ENCODE data around the gene CGB2. TPM values are rescaled to one million over a fixed set of nuclear protein-coding genes. Genes with fewer than 3 reads are reported as not detected.
A peak's percentile ranks its signal among the peaks of the same experiment; 100 is the strongest.
"Not testable (repeated sequence)": the region's sequence is repeated elsewhere in the genome, so short reads cannot be mapped to it uniquely, and the experiment has no call there.

The CGB2 gene
- not detected for polyA plus RNA-seq (2013)

DNA sequence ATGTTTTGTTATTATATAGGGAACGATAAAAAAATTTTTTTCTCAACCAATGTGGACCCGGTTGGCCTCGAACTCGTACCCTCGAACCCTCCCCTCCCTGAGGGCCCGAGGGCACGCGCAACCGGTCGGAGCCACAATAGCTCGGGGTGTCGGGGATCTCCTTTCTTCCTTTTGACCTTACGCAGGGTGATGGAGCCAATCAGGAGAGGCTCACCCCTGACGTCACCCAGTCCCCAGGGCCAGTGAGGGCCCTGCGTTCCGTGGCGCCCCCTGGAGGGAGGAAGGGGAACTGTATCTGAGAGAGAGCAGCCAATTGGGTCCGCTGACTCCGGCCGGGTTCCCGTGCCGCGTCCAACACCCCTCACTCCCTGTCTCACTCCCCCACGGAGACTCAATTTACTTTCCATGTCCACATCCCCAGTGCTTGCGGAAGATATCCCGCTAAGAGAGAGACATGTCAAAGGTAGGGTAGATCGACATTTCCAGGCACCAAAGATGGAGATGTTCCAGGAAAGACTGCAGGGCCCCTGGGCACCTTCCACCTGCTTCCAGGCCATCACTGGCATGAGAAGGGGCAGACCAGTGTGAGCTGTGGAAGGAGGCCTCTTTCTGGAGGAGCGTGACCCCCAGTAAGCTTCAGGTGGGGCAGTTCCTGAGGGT lies at the start of gene CGB2:
Gene CGB2 (plus strand): TSS at position 249 of the 660 bp plus-strand sequence. CDS start 206 bp downstream, at position 455.
- 27% methylated on average over 2 of the region's 28 CpGs for WGBS (ENCODE audit: insufficient coverage)
- H3K27ac ChIP-seq (ENCODE audit: insufficient read depth in 1 of 2, low read depth in 1 of 2, low read length in 2 of 2, poor library complexity in 1 of 2, severe bottlenecking in 2 of 2); H3K4me1 ChIP-seq (ENCODE audit: control extremely low read depth in 1 of 4, control insufficient read depth in 4 of 4, insufficient read depth in 4 of 4, low read length in 3 of 4); H3K9me3 ChIP-seq (ENCODE audit: control extremely low read depth in 1 of 5, control insufficient read depth in 4 of 5, insufficient read depth in 2 of 5, low read depth in 1 of 5, low read length in 4 of 5); POLR2A ChIA-PET; H3K36me3 ChIP-seq (ENCODE audit: control insufficient read depth in 4 of 4, insufficient read depth in 4 of 4, low read length in 3 of 4); H3K4me3 ChIP-seq (ENCODE audit: control insufficient read depth in 1 of 7, extremely low read depth in 1 of 7, insufficient read depth in 4 of 7, low read depth in 2 of 7, low read length in 6 of 7); H3K27me3 ChIP-seq (replicated peaks in 2 of 5; ENCODE audit: control insufficient read depth in 4 of 5, insufficient read depth in 5 of 5, low read length in 4 of 5): not testable (repeated sequence)
- peak; percentile 34 to 74 (median 69) for DNase-seq
- CTCF ChIA-PET: interaction anchor here (1.0 kb wide), 1 partner anchor 32 kb away, joined by 3 read pairs; no protein-coding TSS in a partner anchor

- Histone ChIP-seq H3K27me3 (replicated peaks in 2 of 5; ENCODE audit: control insufficient read depth in 4 of 5, insufficient read depth in 5 of 5, low read length in 4 of 5) (no peaks in the 10 kb centered on the region), H3K9me3 (ENCODE audit: control extremely low read depth in 1 of 5, control insufficient read depth in 4 of 5, insufficient read depth in 2 of 5, low read depth in 1 of 5, low read length in 4 of 5) (no peaks in the 10 kb centered on the region), H3K4me1 (ENCODE audit: control extremely low read depth in 1 of 4, control insufficient read depth in 4 of 4, insufficient read depth in 4 of 4, low read length in 3 of 4) (peaks cover 0 to 3% (median 0%) of the 10 kb centered on the region in 4 experiments), H3K4me3 (ENCODE audit: control insufficient read depth in 1 of 7, extremely low read depth in 1 of 7, insufficient read depth in 4 of 7, low read depth in 2 of 7, low read length in 6 of 7) (no peak overlapping the region), H3K36me3 (ENCODE audit: control insufficient read depth in 4 of 4, insufficient read depth in 4 of 4, low read length in 3 of 4) (peaks cover 5 to 59% (median 38%) of the 10 kb centered on the region in 4 experiments), H3K27ac (ENCODE audit: insufficient read depth in 1 of 2, low read depth in 1 of 2, low read length in 2 of 2, poor library complexity in 1 of 2, severe bottlenecking in 2 of 2) (no peak overlapping the region)
- POLR2A ChIA-PET: no interaction called here
- CTCF ChIA-PET: interaction anchor here (1.1 to 3.9 kb wide), 3 partner anchors 10 to 37 kb away, joined by 3 to 21 read pairs (median 4); partner anchors contain the start of genes GYS1 and RUVBL2
- DNase-seq: peak in 1 of 3 donors; percentile 34
- WGBS (ENCODE audit: insufficient coverage): 97% methylated on average over 5 of the region's 9 CpGs
Observed at GRCh38 chr19:48982280-48982679, 49.4 kb upstream of the CGB2 start.

GRCh38 chr19:48985711-48986110 lies 46.0 kb upstream of the CGB2 start:
- Histone ChIP-seq H3K4me1 (ENCODE audit: control extremely low read depth in 1 of 4, control insufficient read depth in 4 of 4, insufficient read depth in 4 of 4, low read length in 3 of 4) (peaks cover 0 to 3% (median 0%) of the 10 kb centered on the region in 4 experiments), H3K27me3 (replicated peaks in 2 of 5; ENCODE audit: control insufficient read depth in 4 of 5, insufficient read depth in 5 of 5, low read length in 4 of 5) (no peaks in the 10 kb centered on the region), H3K9me3 (ENCODE audit: control extremely low read depth in 1 of 5, control insufficient read depth in 4 of 5, insufficient read depth in 2 of 5, low read depth in 1 of 5, low read length in 4 of 5) (no peaks in the 10 kb centered on the region), H3K36me3 (ENCODE audit: control insufficient read depth in 4 of 4, insufficient read depth in 4 of 4, low read length in 3 of 4) (peaks cover 8 to 66% (median 43%) of the 10 kb centered on the region in 4 experiments), H3K27ac (ENCODE audit: insufficient read depth in 1 of 2, low read depth in 1 of 2, low read length in 2 of 2, poor library complexity in 1 of 2, severe bottlenecking in 2 of 2) (no peak overlapping the region), H3K4me3 (ENCODE audit: control insufficient read depth in 1 of 7, extremely low read depth in 1 of 7, insufficient read depth in 4 of 7, low read depth in 2 of 7, low read length in 6 of 7) (no peak overlapping the region)
- 97% methylated on average over 11 of the region's 13 CpGs for WGBS (ENCODE audit: insufficient coverage)
- no peak for DNase-seq
- POLR2A ChIA-PET: interaction anchor here (0.6 kb wide), 1 partner anchor 319 kb away, joined by 3 read pairs; no protein-coding TSS in a partner anchor
- CTCF ChIA-PET: interaction anchor here (1.6 kb wide), 1 partner anchor 13 kb away, joined by 3 read pairs; no protein-coding TSS in a partner anchor

DNA sequence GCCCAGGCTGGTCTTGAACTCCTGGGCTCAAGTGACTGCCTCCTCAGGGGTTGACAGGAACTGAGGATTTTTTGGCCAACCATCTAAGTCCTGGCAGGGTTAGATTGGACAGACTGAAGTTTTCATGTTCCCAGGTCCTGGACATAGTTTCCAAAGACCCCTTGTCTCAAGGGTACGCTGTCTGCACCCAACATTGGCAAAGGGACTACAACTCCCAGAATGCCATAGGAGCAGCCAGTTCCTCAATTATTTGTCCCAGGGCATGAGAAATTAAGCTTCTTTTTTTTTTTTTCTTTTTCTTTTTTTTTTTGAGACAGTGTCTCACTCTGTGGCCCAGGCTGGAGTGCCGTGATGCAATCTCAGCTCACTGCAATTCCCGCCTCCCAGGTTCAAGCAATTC lies 45.5 kb upstream of the CGB2 start:
- CTCF ChIA-PET: interaction anchor here (1.0 to 1.6 kb wide), 5 partner anchors 9 to 199 kb away, joined by 3 to 5 read pairs (median 3); no protein-coding TSS in a partner anchor
- H3K36me3 ChIP-seq (ENCODE audit: control insufficient read depth in 4 of 4, insufficient read depth in 4 of 4, low read length in 3 of 4): peaks cover 8 to 66% (median 43%) of the 10 kb centered on the region in 4 experiments
- H3K4me3 ChIP-seq (ENCODE audit: control insufficient read depth in 1 of 7, extremely low read depth in 1 of 7, insufficient read depth in 4 of 7, low read depth in 2 of 7, low read length in 6 of 7): no peak overlapping the region
- peaks cover 0 to 3% (median 0%) of the 10 kb centered on the region in 4 experiments for H3K4me1 ChIP-seq (ENCODE audit: control extremely low read depth in 1 of 4, control insufficient read depth in 4 of 4, insufficient read depth in 4 of 4, low read length in 3 of 4)
- 100% methylated on average over 1 of the region's 3 CpGs for WGBS (ENCODE audit: insufficient coverage)
- no peaks in the 10 kb centered on the region for H3K9me3 ChIP-seq (ENCODE audit: control extremely low read depth in 1 of 5, control insufficient read depth in 4 of 5, insufficient read depth in 2 of 5, low read depth in 1 of 5, low read length in 4 of 5)
- H3K27ac ChIP-seq (ENCODE audit: insufficient read depth in 1 of 2, low read depth in 1 of 2, low read length in 2 of 2, poor library complexity in 1 of 2, severe bottlenecking in 2 of 2): no peak overlapping the region
- POLR2A ChIA-PET: interaction anchor here (0.6 kb wide), 2 partner anchors 285 to 319 kb away, joined by 3 to 4 read pairs; no protein-coding TSS in a partner anchor
- DNase-seq: peak in 1 of 3 donors; percentile 36
- no peaks in the 10 kb centered on the region for H3K27me3 ChIP-seq (replicated peaks in 2 of 5; ENCODE audit: control insufficient read depth in 4 of 5, insufficient read depth in 5 of 5, low read length in 4 of 5)

DNA sequence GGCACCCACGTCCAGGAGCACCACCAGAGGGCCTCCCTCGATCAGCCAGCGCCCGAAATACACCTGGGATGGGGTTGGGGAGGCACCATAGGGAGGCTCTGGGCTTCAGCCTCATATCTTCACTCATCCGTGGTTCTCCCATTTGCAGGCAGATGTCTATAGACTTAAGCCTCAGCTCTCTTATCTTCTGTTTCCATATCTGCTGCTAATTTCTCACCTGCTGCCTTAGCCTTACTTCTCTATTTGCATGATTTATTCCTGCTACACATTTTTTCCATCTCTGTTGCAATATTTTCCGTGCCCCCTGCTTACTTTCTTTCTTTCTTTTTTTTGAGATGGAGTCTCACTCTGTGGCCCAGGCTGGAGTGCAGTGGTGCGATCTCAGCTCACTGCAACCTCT lies 44.4 kb upstream of the CGB2 start:
- POLR2A ChIA-PET: no interaction called here
- CTCF ChIA-PET: interaction anchor here (0.7 to 1.6 kb wide), 5 partner anchors 10 to 200 kb away, joined by 3 to 5 read pairs (median 3); no protein-coding TSS in a partner anchor
- WGBS (ENCODE audit: insufficient coverage): 88% methylated on average over 4 of the region's 7 CpGs

DNA sequence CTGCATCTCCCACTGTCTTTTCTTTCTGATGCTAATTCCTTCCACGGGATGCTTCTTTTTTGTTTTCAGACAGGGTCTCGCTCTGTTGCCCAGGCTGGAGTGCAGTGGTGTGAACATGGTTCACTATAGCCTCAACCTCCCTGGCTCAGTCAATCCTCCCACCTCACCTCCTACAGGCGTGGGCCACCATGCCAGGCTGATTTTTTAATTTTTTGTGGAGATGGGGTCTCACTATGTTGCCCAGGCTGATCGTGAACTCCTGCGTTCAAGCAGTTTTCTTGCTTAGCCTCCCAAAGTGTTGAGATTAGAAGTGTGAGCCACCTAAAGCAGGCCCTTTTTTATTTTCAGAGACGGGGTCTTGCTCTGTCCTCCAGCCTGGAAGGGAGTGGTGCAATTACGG lies 43.4 kb upstream of the CGB2 start:
- POLR2A ChIA-PET: no interaction called here
- WGBS (ENCODE audit: insufficient coverage): 100% methylated on average over 5 of the region's 7 CpGs
- Histone ChIP-seq H3K27me3 (replicated peaks in 2 of 5; ENCODE audit: control insufficient read depth in 4 of 5, insufficient read depth in 5 of 5, low read length in 4 of 5) (no peaks in the 10 kb centered on the region), H3K27ac (ENCODE audit: insufficient read depth in 1 of 2, low read depth in 1 of 2, low read length in 2 of 2, poor library complexity in 1 of 2, severe bottlenecking in 2 of 2) (no peak overlapping the region), H3K4me3 (ENCODE audit: control insufficient read depth in 1 of 7, extremely low read depth in 1 of 7, insufficient read depth in 4 of 7, low read depth in 2 of 7, low read length in 6 of 7) (no peak overlapping the region), H3K36me3 (ENCODE audit: control insufficient read depth in 4 of 4, insufficient read depth in 4 of 4, low read length in 3 of 4) (peaks cover 3 to 47% (median 30%) of the 10 kb centered on the region in 4 experiments), H3K4me1 (ENCODE audit: control extremely low read depth in 1 of 4, control insufficient read depth in 4 of 4, insufficient read depth in 4 of 4, low read length in 3 of 4) (peaks cover 0 to 18% (median 15%) of the 10 kb centered on the region in 4 experiments), H3K9me3 (ENCODE audit: control extremely low read depth in 1 of 5, control insufficient read depth in 4 of 5, insufficient read depth in 2 of 5, low read depth in 1 of 5, low read length in 4 of 5) (no peaks in the 10 kb centered on the region)
- CTCF ChIA-PET: interaction anchor here (0.7 to 1.1 kb wide), 2 partner anchors 11 to 43 kb away, joined by 3 read pairs; no protein-coding TSS in a partner anchor
- no peak for DNase-seq

More for the DNA sequence above, 44.4 kb upstream of the CGB2 start:
- Histone ChIP-seq H3K9me3 (ENCODE audit: control extremely low read depth in 1 of 5, control insufficient read depth in 4 of 5, insufficient read depth in 2 of 5, low read depth in 1 of 5, low read length in 4 of 5) (no peaks in the 10 kb centered on the region), H3K36me3 (ENCODE audit: control insufficient read depth in 4 of 4, insufficient read depth in 4 of 4, low read length in 3 of 4) (peaks cover 6 to 56% (median 36%) of the 10 kb centered on the region in 4 experiments), H3K27ac (ENCODE audit: insufficient read depth in 1 of 2, low read depth in 1 of 2, low read length in 2 of 2, poor library complexity in 1 of 2, severe bottlenecking in 2 of 2) (peak overlapping the region in 1 of 2 experiments; percentile 6), H3K27me3 (replicated peaks in 2 of 5; ENCODE audit: control insufficient read depth in 4 of 5, insufficient read depth in 5 of 5, low read length in 4 of 5) (no peaks in the 10 kb centered on the region), H3K4me3 (ENCODE audit: control insufficient read depth in 1 of 7, extremely low read depth in 1 of 7, insufficient read depth in 4 of 7, low read depth in 2 of 7, low read length in 6 of 7) (no peak overlapping the region), H3K4me1 (ENCODE audit: control extremely low read depth in 1 of 4, control insufficient read depth in 4 of 4, insufficient read depth in 4 of 4, low read length in 3 of 4) (peaks cover 0 to 12% (median 10%) of the 10 kb centered on the region in 4 experiments)
- DNase-seq: no peak

GRCh38 chr19:48988860-48989259 lies 42.8 kb upstream of the CGB2 start:
- Histone ChIP-seq H3K4me3 (ENCODE audit: control insufficient read depth in 1 of 7, extremely low read depth in 1 of 7, insufficient read depth in 4 of 7, low read depth in 2 of 7, low read length in 6 of 7) (no peak overlapping the region), H3K27ac (ENCODE audit: insufficient read depth in 1 of 2, low read depth in 1 of 2, low read length in 2 of 2, poor library complexity in 1 of 2, severe bottlenecking in 2 of 2) (no peak overlapping the region), H3K27me3 (replicated peaks in 2 of 5; ENCODE audit: control insufficient read depth in 4 of 5, insufficient read depth in 5 of 5, low read length in 4 of 5) (no peaks in the 10 kb centered on the region), H3K4me1 (ENCODE audit: control extremely low read depth in 1 of 4, control insufficient read depth in 4 of 4, insufficient read depth in 4 of 4, low read length in 3 of 4) (peaks cover 0 to 18% (median 15%) of the 10 kb centered on the region in 4 experiments), H3K9me3 (ENCODE audit: control extremely low read depth in 1 of 5, control insufficient read depth in 4 of 5, insufficient read depth in 2 of 5, low read depth in 1 of 5, low read length in 4 of 5) (no peaks in the 10 kb centered on the region), H3K36me3 (ENCODE audit: control insufficient read depth in 4 of 4, insufficient read depth in 4 of 4, low read length in 3 of 4) (peaks cover 3 to 44% (median 29%) of the 10 kb centered on the region in 4 experiments)
- ChIA-PET POLR2A (no interaction called here), CTCF (interaction anchor here (0.7 to 1.1 kb wide), 2 partner anchors 11 to 44 kb away, joined by 3 read pairs; no protein-coding TSS in a partner anchor)
- WGBS (ENCODE audit: insufficient coverage): 98% methylated on average over 7 of the region's 9 CpGs
- DNase-seq: no peak
